Measurements from ENCODE around the gene BCL2L1.

GRCh38 chr20:31757254-31757653 lies 34.6 kb upstream of the BCL2L1 start:
- TF ChIP-seq, protein P1, sequence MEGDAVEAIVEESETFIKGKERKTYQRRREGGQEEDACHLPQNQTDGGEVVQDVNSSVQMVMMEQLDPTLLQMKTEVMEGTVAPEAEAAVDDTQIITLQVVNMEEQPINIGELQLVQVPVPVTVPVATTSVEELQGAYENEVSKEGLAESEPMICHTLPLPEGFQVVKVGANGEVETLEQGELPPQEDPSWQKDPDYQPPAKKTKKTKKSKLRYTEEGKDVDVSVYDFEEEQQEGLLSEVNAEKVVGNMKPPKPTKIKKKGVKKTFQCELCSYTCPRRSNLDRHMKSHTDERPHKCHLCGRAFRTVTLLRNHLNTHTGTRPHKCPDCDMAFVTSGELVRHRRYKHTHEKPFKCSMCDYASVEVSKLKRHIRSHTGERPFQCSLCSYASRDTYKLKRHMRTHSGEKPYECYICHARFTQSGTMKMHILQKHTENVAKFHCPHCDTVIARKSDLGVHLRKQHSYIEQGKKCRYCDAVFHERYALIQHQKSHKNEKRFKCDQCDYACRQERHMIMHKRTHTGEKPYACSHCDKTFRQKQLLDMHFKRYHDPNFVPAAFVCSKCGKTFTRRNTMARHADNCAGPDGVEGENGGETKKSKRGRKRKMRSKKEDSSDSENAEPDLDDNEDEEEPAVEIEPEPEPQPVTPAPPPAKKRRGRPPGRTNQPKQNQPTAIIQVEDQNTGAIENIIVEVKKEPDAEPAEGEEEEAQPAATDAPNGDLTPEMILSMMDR (IDR thresholded peaks at IDR 0.05) = no peak
- no peak for TF ChIP-seq POLR2A (IDR thresholded peaks at IDR 0.05)

All from body of pancreas (tissue), 4 donors.